Epithelial cell of proximal tubule (primary cell): ENCODE measurements around the gene COX5B. TPM values are rescaled to one million over a fixed set of nuclear protein-coding genes. Genes with fewer than 3 reads are reported as not detected.
"Not testable (repeated sequence)": the region's sequence is repeated elsewhere in the genome, so short reads cannot be mapped to it uniquely, and the experiment has no call there.

Source experiments
- DNase-seq: peaks from one replicate; pipeline ENCODE4 v3.0.0-alpha.2; 2011; ENCODE audit warnings: low read depth
- H3K4me3 ChIP-seq: 2 replicates; pipeline ENCODE4 v1.5.1; 2011; ENCODE audit warnings: low read depth, mild to moderate bottlenecking, low read length
- total RNA-seq: library from RNA; depleted of rRNA; stranded (reverse); fragments of >200 nt; gene quantifications from 2 replicates; pipeline ENCODE4 v1.2.3, GENCODE V29; 2015
- TF ChIP-seq, protein P1 (sequence below): conservative IDR thresholded peaks from 2 replicates; pipeline ENCODE4 v1.5.1; 2012; ENCODE audit warnings: low read depth, mild to moderate bottlenecking, low read length

COX5B gene, protein sequence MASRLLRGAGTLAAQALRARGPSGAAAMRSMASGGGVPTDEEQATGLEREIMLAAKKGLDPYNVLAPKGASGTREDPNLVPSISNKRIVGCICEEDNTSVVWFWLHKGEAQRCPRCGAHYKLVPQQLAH
- total RNA-seq: 419 and 539 TPM in 2 replicates

DNA sequence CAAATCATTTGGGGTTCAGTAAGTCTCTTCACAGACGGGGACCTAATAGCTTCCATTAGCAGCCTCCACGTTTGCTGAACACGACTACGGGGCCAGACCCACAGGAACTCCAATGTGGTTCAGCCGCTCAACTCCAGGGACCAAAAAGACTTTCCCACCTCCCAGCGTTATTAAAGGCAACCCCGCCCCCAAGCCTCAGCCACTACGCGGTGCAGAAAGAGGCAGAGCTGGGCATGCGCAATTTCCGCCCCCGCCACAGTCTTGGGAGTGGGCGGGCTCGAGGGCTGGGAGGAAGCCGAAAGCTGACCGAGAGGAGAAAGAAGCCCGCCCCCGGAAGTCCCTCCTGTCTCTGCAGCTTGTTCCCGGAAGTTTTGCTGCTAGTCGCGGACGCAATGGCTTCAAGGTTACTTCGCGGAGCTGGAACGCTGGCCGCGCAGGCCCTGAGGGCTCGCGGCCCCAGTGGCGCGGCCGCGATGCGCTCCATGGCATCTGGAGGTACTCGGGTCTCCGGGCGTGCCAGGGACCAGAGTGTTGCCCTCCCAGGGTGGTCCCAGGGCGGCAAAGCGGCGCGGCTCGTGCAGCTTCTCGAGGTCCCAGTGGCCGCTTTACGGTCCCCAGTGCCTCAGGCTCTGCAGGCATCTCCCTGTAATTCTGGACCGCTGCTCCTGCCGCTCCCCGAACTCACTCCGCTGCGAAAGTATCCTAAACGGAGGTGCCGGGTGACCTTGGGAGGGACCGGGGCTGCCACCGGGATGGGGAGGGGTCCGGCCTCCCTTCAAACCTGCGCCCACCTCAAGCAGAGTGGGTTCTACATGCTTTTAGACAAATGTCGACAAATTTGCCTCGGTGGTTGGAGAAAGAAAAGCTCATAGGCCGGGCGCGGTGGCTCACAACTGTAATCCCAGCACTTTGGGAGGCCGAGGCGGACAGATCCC lies at the start of gene COX5B:
Gene COX5B (plus strand): TSS at position 368 of the 935 bp plus-strand sequence. CDS start 25 bp downstream, at position 393.
- H3K4me3 ChIP-seq: peak within 1 kb of the TSS; percentile 98
- TF ChIP-seq, protein P1, sequence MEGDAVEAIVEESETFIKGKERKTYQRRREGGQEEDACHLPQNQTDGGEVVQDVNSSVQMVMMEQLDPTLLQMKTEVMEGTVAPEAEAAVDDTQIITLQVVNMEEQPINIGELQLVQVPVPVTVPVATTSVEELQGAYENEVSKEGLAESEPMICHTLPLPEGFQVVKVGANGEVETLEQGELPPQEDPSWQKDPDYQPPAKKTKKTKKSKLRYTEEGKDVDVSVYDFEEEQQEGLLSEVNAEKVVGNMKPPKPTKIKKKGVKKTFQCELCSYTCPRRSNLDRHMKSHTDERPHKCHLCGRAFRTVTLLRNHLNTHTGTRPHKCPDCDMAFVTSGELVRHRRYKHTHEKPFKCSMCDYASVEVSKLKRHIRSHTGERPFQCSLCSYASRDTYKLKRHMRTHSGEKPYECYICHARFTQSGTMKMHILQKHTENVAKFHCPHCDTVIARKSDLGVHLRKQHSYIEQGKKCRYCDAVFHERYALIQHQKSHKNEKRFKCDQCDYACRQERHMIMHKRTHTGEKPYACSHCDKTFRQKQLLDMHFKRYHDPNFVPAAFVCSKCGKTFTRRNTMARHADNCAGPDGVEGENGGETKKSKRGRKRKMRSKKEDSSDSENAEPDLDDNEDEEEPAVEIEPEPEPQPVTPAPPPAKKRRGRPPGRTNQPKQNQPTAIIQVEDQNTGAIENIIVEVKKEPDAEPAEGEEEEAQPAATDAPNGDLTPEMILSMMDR: no peak
- peak; percentile 55 for DNase-seq

DNA sequence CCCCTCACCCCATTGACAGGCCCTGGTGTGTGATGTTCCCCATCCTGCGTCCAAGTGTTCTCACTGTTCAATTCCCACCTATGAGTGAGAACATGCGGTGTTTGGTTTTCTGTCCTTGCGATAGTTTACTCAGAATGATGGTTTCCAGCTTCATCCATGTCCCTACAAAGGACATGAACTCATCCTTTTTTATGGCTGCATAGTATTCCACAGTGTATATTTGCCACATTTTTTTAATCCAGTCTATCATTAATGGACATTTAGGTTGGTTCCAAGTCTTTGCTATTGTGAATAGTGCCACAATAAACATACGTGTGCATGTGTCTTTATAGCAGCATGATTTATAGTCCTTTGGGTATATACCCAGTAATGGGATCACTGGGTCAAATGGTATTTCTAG lies 49.7 kb upstream of the COX5B start:
- not testable (repeated sequence) for DNase-seq, H3K4me3 ChIP-seq

DNA sequence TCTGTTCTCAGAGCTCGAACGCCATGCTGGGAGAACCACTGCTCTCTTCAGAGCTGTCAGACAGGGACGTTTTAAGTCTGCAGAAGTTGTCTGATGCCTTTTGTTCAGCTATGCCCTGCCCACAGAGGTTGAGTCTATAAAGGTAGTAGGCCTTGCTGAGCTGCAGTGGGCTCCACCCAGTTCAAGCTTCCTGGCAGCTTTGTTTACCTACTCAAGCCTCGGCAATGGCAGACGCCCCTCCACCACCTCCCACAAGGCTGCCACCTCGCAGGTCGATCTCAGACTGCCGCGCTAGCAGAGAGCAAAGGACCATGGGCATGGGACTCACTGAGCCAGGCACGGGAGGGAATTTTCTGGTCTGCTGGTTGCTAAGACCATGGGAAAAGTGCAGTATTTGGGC lies 44.3 kb upstream of the COX5B start:
- not testable (repeated sequence) for H3K4me3 ChIP-seq

DNA sequence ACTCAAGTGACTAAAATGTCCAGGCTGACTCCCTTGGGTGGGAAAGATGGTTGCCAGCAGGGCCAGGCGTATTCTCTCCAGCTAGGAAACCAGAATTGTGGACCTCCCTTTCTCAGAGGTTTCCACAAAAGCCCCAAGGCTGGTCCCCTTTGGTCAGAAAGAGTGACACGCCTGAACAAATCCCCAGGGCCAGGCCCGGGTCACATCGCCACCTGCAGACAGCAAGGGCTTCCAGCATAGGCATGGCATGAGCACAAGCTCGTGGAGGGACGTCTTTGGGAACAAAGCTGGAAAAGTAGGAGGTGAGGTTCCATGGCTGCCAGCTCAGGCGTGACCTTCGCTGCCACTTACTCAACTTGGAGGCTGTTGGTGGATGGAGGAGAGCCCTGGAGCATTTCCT lies 40.8 kb upstream of the COX5B start:
- not testable (repeated sequence) for DNase-seq, H3K4me3 ChIP-seq

More for the DNA sequence above, 44.3 kb upstream of the COX5B start:
- not testable (repeated sequence) for DNase-seq

DNA sequence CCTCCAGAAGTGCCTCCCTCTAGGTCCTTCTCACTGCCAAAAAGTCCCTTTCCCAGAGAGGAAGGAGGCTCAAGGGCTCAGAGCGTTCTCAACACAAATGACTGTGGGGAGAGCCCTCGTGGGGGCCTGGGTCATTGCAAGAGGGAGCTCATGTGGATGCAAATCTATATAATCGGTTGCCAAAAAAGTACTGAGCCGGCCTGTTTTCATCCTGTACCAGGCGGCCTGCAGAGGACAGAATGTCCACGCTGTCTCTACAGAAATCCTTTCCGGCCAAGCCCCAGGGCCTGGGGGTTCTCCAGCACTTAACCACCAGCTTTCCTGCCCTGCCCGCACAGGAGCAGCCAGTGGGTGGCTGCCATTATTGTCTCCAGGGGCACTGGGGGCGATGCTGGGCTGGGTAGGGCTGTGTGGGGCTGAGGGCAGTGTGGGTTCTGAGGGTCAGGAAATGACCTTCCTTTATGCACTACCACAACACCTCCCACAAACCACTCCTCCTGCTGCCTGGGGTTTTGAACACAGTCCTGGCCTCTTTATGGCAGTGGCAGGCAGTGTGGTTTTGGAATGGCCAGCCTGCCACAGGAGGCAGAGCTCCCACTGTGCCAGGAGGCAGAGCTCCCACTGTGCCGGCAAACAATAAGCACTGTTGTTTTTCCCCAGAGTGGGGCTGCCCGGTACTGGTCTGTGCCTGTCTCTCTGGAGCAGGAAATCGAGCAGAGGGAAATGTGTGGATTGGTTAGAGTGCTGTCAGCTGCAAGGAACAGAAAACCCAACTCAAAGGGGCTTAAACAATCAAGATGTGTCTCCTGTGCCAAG lies 40.1 kb upstream of the COX5B start:
- not testable (repeated sequence) for DNase-seq, H3K4me3 ChIP-seq

DNA sequence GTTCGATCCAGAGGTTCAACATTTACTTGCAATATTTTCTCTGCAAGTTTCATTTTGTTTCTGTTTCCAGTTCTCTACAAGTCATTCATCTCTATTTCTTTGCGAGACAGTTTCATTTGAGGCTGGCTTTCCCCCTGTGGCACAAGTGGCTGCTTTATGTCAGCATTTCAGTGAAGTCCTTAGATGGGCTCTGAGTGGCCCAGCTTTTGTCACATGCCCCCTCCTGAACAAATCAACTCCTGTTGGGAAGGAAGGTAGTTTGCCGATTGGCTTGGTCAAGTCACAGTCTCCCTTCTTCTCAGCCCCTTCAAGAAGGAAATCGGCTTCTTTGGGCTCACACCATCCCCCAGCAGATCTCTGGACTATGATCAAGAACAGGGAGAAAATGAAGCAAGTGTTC lies 37.1 kb upstream of the COX5B start:
- DNase-seq, H3K4me3 ChIP-seq: not testable (repeated sequence)

DNA sequence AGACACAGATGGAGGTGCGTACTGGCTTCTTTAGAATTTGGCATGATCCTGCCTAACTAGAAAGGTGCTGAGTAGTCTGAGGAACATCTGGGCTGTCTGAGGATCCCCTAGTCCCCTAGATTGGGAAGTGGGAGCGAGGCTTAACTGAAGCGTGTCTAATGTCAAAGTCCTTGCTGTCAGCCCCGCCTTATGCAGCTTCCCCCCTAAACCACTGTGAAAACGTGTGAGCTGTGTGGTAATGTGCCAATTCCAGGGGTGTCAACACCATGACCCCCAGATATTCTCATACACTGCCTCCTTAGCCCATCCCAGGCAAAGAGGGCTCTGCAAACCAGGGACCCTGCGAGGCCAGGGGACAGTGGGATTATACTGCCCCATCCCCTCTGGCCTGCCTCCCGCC lies 34.0 kb upstream of the COX5B start:
- not testable (repeated sequence) for H3K4me3 ChIP-seq, DNase-seq

DNA sequence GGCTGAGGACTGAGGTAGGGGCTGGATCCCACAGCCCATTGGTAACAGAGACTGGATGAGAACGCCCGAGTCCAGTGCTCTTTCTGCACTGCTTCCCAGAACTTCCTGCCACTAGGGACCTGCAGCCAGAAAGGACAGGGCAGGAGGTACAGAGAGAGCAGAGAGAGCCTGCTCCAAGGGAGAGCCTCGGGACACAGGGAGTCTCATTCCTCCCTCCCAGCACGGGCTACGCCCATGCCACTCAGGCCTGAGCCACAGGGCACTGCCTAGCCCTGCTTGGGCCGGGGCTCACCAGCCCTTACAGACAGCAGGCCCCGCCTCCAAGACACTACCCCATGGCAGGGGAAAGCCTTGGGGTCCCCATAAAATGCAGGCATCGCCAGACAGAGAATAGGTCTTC lies 30.1 kb upstream of the COX5B start:
- DNase-seq, H3K4me3 ChIP-seq: not testable (repeated sequence)

DNA sequence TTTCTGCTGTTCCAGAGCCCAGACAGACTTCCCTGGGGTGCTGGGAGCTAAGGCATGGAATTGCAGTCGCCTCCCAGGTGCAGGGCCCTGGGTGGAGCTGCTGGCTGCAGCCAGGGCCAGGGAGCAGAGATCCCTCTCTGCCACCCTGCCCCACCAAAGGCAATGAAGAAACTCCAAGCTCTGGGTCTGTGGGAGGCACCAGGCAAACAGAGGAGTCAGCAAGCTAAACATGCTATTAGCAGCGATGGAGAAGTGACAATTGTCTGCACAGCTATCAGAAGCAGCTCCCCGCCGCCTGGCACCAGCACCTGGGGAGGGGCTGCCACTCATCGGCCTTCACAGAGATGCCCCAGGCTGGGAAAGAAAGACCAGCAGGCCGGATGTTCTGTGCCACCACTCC lies 28.0 kb upstream of the COX5B start:
- TF ChIP-seq, protein P1: no peak
- no peak for DNase-seq
- H3K4me3 ChIP-seq: no peak overlapping the region

DNA sequence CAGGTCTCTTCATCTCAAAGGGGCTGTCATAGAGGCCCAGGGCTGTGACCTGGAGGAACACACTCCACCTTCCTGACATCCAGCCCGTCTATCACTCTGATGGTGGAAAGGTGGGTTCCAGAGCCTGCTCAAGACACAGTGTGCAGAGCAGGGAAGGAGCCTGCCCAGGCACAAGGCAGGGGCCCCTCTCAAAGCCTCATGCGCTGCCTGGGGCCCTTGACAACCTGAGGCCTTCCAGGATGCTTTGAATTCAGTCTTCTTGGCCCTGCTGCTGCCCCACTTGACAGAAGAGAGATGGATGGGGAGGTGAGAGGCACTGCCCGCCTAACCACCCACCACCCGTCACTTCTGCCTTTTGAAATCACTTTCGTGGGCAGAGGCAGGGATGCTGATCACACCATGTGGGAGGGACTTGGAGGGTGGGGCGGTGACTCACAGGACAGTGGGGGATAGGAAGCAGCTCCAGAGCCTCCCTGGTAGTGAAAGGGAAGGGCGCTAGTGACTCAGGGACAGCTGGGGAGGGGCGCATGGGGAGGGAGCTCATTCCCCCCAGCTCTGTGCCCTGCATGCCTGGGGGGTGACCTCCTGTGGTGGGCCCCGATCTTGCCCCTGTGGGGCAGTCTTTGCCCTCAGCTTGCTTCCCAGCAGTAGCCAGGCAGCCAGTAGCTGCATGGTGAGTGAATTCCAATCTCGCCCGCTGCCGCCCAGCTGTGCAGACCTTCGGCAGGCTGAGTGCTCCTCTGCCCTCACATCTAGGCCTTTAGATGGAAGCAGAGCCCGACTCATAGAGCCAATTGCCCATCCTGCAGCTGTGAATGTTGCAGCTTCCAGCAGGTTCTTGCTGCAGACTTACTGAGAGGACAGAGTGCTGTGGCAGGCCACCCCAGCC lies 26.7 kb upstream of the COX5B start:
- not testable (repeated sequence) for H3K4me3 ChIP-seq, DNase-seq

DNA sequence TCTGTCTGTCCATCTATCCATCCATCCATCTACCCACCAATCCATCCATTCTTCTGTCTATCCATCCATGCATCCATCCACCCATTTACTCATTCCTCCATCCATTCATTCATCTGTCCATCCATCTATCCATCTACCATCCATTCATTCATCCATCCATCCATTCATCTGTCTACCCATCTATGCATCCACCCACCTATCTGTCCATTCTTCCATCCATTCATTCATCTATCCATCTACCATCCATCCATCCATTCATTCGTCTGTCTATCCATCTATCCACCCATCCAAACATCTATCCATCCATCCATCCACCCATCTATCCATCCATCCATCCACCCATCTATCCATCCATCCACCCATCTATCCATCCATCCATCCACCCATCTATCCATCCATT lies 25.4 kb upstream of the COX5B start:
- DNase-seq, H3K4me3 ChIP-seq: not testable (repeated sequence)

DNA sequence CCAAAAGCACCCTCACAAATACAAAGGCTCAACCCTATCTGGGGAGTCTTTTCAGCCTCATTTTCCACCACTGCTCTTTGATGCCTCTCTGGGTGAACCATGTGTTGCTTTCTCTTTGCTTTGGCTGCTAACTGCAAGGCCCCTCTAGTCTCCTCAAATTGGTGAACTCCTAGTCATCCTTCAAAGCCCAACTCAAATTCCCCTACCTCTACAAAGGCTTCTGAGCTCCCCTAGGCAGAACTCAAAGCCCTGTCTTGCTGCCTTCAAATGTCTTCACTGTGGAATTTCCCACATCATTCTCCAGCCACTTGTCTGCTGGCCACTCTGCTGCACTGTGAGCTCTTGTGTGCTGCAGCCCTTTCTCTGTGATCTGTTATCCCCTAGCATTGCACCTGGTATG lies 22.9 kb upstream of the COX5B start:
- not testable (repeated sequence) for H3K4me3 ChIP-seq, DNase-seq

DNA sequence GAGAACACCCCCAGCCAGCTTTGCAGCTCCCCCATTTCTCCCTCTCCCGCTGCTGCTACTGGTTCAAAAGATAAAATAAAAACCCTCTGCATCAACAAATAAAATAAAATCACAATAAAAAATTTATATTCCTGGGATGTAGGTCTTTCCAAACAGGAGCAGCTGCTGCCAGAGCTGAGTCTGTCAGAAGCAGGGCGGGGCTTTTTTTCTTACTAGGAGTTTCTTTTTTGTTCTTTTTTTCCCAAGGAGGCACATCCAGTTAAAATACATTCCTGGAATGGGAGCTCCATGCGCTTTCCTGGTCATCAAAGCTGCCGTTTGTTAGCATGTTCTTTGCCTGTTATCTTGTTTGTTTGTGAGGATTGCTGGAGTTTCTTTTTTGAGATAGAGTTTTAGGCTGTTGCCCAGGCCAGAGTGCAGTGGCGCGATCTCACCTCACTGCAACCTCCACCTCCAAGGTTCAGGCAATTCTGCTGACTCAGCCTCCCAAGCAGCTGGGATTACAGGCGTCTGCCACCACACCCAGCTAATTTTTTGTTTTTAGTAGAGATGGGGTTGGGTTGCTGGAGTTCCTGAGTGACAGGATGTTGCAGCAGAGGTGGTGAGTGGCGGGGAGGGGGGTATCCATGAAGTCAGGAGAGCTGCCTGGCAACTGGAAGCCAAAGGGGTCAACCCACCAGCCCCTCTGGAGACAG lies 20.4 kb upstream of the COX5B start:
- H3K4me3 ChIP-seq, DNase-seq: not testable (repeated sequence)

DNA sequence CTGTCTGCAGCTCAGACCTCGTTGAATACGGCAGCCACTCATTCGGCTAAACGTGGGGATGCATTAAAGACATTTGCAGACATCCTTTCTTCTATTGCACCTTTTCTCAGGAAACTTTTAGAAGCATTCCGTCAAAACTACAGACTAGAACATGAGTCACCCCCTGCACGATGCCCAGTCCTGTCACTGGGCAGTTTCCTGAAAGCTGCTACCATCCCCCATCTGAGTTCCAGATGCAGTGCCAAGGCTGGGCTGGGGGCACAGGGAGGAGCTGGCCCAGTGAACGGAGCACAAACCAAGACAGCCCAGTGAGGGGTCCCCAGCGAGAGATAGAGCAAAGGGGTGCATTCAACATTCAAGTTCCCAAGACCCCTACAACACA lies 19.8 kb upstream of the COX5B start:
- H3K4me3 ChIP-seq, DNase-seq: not testable (repeated sequence)
